ENCODE data around the gene SOHLH2.

The SOHLH2 gene, protein sequence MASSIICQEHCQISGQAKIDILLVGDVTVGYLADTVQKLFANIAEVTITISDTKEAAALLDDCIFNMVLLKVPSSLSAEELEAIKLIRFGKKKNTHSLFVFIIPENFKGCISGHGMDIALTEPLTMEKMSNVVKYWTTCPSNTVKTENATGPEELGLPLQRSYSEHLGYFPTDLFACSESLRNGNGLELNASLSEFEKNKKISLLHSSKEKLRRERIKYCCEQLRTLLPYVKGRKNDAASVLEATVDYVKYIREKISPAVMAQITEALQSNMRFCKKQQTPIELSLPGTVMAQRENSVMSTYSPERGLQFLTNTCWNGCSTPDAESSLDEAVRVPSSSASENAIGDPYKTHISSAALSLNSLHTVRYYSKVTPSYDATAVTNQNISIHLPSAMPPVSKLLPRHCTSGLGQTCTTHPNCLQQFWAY
- 0 to 0.08 (median 0.02) reads per million in 18 experiments for total RNA-seq

DNA sequence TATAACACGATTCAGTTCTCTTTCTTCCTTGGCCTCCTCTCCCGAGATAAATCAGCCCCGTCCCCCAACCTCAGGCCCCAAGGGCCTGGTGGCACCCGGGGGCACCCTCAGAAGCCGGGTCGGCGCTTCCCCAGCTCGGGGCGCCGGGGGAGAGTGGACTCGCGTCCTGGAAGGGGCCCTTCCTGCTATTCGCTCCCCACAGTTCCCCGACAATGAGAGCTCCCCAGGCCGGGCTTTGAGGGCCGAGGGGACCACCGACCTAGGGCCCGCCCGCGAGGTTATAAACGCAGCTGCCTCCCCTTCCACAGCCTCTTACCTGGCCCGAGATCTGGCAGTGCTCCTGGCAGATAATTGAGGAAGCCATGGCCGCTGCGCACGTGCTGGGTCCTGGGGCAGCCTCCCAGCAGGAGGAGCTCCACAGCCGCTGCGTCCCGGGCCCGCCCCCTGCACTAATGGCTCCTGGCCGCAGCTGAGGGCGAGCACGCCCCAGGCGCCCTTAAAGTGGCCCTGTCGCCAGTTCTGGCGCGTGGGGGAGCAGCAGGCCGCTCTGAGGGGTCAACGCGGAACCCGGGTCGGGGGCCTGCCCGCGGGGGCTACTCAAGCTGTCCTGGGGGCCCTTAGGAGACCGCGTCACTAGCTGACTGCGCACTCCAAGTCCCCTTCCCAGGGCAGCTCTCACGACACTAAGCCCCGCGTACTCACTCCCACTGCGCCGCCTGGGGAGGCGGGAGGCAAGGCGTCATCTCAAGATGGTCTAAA is at the start of gene SOHLH2:
SOHLH2 (minus strand) TSS at position 394 of the 759 bp plus-strand sequence; CDS start at position 364, 30 bp downstream.
- no peak for DNase-seq

DNA sequence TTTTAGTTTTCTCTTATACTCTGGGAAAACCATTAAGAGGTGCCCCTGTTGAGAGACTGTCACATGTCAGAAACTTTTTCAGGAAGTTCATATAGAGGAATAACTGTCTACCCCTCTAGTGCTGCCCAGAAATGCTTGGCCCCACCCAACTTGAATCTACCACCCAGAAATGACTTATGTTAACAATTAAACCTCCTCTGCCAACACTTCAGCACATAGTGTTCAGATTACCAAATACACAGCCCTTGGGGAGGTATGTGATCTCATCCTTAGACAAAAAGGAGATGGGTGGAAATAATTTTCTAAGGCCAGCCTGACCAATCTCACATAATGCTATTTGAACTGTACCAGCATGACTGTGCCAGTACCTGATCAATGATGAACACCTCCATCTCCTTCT is 47.6 kb upstream of the SOHLH2 start:
- no peak for DNase-seq

DNA sequence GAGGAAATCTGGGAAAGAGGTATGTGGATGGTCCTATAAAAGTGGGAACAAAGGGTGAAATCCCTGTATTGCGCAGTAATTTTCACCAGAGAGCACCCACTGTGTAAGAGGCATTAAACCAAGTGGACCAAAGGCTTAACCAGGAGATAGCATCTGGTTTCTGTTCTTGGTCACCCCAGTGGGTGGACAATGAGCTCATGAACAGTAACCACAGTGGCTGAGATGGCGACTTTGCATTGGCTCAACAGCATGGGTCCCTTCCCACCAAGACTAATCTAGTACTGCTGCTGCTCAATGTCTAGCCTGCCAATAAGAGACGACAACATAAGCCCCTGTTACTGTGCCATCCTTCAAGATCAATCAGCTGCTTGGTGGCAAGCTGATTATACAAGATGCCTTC is 46.7 kb upstream of the SOHLH2 start:
- no peak for DNase-seq

DNA sequence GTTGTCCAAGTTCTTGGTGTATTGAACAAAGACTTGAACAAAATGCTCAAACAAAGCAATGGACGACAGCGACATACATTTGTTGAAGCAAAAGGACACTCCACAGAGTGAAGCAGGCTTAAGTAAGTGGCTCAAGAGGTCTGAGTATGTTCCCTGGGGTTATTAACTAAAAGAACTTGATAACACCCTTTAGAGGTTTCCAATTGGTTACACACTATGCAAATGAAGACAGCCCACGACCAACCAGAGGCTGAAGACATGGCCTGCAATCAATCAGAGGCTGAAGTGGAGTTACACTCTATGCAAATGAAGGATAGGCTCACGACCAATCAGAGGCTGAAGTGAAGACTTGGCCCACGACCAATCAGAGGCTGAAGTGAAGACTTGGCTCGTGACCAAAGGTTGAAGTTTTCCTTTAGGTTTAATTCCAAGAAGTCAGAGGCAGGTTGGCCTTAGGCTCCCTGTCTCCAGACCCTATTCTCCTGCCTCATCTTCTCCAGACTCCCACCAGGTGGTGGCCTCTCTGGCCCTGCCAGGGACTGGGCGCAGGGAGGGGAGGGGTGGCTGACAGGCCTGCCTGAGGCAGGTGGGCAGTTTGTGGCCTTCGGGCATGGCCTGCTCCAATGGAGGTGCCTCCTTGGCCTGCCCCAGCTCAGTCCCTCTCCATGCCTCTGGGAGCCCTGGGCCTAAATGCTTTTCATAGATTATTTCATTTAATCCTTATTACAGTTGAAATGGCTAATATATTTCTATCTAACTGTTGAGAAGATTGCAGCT is 45.2 kb upstream of the SOHLH2 start:
- DNase-seq = no peak

DNA sequence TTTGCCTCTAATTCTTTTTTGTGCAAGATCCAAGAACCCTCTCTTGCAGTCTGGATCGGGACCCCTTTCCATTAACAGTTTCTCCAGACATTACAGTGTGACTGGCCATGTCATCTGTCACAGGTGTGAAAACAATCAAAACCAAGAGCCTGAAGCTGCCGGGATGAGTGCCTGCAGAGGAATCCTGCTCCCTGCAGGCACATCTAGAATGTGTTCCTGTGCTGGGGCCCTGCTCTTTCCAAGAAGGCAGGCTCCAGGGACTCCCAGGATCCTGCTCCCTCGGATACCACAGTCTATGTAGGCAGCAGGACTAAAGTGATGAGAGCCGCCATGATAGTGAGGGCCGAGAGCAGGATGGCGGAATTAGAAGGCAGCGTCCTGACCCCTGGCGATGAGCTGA is 44.5 kb upstream of the SOHLH2 start:
- no peak for DNase-seq

DNA sequence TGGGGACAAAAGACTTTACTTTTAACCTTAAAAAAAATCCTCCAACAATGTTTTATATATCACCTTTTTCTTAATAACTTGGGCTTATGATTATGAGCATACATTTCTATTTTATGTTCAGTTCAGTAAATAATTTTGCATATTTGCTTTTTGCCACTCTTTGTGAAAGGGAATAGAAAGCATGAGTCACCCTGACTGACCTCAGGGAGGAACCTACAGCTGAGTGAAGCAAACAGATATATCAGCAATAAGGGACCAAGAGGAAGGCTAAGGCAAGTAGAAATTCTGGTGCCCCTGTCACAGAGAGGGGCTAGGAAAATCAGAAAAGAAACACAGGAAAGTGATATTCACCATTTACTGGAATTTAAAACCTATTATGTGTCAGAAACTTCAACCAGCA is 37.2 kb upstream of the SOHLH2 start:
- peak; percentile 47 to 61 for DNase-seq

DNA sequence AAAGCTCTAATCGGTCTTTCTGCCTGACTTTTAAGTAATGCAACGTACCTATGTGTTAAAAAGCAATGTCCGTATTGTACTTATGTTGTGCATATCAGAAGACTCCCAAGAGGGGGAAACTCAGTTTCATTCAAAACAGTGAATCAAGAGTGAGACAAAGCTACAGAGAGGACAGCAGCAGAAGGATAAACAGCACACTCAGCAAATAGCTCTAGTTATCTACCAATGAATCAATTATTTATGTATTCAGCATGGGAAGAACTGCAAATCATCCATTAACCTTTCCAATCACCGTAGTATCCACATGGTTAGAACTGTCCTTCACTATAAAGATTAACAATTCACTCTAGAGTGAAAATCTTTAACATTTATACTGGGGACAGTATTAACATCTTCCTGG is 36.7 kb upstream of the SOHLH2 start:
- DNase-seq = no peak

DNA sequence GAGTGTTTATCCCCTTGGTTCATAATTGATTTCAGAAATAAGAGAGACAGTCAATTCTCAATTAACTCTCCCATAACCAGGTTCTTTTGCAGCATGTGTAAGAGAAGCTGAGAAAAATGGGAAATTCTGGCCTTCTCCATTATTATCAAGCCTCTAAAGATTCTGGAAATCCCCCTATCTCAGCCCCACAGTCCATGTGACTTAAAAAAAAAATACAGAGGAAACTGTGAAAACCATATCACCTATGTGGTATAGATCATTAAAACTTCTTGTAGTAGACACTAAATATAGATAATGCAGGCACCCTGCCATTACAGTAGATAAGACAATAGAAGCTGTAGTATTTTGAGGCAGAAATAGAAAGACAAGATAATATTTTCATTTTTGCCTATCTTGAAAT is 34.3 kb upstream of the SOHLH2 start:
- no peak for DNase-seq

DNA sequence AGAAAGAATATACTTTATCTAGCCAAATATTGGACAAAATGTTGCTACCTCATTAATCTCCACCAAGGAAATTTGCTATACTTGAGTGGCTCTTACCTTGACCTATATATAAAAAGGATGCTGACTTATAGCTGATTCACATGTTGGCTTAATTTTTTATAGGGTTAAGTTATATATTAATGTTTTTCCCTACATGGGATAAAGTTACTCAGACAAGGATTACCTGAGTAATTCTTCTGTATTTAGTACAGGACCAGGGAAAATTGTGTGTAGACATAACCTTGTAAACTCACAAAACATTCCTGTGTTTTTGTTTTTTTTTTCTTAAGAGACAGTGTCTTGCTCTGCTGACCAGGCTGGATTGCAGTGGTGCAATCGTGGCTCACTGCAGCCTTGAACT is 30.6 kb upstream of the SOHLH2 start:
- DNase-seq = no peak

DNA sequence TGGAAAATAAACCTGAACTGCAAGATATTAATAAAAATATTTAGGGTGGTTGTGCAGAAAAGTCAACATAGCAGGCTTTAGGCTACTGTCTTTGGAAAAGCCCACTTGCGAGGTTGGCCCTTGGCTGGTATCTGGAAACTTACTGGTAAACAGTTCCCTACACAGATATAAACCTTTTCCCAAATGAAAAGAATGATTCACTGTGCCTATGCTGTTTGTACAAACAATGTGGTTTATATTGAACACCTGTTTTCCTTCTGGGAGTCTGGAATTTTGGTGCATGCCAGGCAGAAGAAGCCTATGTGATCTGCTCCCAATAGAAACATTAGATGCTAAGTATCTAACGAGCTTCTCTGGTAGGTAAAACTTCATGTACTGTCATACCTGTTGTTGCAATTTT is 29.7 kb upstream of the SOHLH2 start:
- no peak for DNase-seq

DNA sequence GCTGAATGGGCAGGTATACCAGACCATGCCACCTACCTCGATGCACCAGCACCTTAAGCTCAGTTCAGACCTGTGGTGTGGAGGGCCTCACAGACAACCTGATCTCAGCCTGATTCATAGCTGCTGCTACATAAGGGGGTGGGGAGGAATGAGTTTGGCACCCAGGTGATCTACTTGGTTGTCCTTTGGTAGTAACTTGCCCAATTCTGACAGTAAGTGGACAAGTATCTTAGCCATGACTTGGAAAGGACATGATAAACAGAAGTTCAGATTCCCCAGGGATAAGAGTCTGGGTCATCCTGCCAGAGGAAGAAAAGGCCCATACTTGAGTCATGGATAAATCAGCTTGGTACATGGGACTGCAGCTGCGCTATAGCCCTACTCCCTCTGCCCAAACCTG is 28.4 kb upstream of the SOHLH2 start:
- DNase-seq = no peak

DNA sequence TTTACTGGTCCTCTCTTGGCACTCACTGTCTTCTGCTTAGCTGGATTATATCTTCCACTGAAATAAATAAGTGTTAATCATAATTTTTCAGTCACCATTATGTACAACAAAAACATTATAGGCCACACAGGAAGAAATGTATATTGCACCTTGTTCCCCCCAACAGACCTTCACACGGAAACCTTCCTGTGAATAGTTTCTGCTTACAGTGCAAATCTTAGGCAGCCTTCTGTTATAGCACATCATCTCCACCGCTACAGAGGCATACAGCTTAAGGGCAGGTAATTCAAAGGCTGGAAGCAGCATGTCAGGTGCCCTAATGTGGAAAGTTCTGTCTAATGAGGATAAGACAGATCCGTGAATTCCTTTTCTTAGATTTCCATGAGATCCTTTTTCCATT is 16.9 kb upstream of the SOHLH2 start:
- no peak for DNase-seq

DNA sequence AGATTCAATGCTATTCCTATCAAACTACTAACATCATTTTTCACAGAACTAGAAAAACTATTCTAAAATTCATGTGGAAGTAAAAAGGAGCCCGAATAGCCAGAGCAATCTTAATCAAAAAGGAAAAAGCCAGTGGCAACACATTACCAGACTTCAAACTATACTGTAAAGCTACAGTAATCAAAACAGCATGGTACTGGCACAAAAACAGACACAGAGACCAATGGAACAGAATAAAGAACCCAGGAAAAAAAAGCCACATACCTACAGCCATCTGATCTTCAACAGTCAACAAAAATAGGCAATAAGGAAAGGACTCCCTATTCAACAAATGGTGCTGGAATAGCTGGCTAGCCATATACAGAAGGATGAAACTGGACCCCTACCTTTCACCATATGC is 10.4 kb upstream of the SOHLH2 start:
- DNase-seq = no peak

DNA sequence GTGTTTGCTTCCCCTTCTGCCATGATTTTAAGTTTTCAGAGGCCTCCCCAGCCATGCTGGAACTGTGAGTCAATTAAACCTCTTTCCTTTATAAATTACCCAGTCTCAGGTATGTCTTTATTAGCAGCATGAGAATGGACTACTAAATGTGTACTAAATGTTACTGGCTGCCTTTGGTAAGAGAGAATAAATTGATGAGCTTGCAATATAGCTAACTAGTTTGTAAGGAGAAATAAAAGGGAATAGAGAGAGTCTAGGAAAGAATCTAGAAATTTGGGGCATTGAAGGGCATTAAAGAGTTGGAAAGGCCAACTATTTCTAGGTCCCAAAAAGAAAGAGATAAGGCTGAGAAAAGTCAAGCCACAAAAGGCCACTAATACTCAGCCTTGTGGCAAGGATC is 5.5 kb upstream of the SOHLH2 start:
- no peak for DNase-seq

DNA sequence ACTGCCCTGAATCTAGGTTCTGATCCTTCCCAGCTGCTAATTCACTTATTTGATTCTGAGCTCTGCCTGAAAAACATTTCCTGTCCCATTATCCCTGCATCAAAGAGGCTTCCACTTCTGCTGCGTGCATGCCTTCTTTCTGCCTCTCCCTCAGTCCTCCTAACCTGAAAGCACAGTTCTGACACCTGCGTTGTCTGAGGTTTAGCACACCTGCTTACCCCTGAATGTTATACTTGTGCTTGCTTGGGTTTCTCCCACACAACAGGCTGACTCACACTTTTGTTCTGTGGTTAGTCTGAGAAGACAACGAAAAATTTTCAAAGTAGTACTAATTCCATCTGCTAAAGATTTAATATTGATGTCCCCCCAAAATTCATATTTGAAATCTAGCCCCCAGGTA is 3.1 kb upstream of the SOHLH2 start:
- no peak for DNase-seq

DNA sequence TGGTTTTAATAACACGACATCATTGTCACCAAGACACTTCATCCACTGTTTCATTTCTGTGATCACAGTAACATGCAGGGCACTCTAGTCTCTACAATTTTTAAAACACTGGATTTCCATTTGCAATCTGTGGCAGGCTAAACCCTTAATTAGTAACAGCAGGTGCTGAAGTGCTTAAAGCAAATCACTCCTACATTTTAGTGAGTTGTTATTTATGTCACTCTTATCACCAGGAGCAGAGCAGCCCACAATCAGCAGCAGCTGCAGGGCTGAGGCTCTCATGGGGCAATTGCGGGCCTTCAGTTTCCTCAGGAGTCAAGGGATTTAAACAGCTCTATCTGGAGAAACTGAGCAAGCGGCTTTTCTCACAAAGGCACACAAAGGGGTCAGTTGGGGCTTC is 1.6 kb downstream of the SOHLH2 start:
- DNase-seq = no peak

DNA sequence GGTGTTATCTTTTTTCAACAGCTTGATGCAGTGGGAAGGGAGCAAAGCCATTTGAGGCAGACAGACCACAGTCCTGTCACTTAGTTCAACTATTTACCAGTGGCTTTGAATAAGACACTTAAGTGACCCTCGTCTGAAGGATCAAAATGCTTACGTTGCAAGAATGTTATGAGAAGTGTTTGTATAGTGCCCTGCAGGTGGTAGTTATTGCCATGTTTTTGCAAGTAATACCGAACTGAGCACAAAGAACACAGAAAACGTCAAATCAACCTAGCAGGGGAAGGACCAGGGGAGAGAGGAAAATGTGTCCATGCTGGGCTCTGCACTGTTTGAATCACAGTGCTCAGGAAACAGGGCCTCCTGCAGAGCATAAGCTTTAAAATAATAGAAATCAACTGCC is 2.8 kb downstream of the SOHLH2 start:
- DNase-seq = no peak

DNA sequence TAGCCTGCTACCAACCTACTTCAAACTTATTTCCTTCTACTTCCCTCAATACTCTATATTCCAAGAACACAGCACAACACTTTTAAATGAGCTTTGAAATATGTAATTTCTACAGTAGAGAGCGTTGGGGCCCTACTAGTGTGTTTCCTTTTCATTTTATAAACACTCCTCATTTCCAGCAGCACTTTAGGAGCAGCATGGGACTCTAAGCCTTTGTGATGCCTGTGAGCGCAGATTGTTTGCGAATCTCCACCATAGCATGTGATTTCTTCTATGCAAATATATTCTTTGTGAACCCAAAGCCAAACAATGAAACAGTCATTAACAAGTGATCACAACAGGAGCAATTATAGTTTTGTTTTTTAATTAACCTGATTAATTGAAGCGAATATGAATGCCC is 3.6 kb downstream of the SOHLH2 start:
- no peak for DNase-seq

DNA sequence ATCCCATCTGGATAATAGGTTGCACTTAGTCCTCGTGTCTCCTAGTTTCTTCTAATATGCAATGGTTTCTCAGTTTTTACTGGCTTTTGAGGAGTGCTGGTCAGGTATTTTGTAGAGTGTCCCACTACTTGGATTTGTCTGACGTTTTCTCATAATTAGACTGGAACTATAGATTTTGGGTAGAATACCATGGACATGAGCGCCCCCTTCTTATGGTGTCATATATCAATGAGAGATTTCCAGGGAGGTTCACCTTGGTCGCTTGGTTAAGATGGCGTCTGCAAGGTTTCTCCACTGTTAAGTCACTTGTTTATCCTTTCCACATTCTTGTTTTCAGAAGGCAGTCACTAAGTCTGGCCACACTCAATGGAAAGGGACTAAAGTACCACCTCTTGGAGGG is 6.7 kb downstream of the SOHLH2 start:
- no peak for DNase-seq

DNA sequence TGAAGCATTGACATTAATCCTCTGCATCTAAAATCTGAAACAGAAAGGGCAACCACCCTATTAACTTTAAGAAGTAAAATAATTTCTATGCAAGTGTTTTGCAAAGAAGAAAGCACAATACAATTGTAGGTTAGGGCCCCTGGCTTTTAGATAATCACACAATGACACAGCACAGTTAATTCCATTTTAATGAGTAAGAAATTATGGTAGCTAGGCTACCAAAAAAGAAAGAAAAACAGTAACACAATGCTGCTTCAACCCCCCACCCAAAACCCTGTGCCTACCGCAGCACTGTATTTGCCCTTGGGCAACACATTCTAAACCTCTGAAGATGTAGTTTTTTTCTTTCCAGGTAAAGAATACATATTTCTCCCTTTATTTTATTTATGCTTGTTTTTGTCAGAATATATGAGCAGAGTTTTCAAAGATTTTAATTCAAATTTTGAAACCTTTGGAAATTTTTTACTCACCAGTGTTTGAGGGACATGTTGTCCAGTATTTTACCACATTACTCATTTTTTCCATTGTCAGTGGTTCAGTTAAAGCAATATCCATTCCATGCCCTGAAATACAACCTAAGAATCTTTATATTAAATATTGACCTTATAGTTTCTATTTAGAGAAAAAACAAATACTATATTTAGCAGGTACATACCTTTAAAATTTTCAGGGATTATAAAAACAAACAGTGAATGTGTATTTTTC is 21.1 kb downstream of the SOHLH2 start:
- DNase-seq = no peak

DNA sequence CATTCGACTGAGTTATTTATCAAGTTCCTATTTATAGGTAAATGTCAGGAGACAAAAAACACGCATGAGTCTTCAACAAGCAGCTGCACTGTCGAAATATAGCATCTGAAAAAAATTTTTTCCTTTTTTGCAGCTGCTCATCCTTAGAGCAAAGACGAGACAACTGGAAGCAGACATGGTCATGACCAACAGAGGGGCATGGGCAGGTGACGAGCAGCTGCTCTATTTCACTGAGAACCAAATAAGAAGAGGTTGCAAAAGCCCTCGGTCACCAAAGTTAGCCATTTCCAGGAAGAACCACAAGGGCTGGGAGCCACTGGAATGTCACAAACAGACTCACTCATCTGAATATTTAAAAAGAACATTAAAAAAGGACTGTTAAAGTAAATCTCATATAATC is 22.2 kb downstream of the SOHLH2 start:
- DNase-seq = no peak

DNA sequence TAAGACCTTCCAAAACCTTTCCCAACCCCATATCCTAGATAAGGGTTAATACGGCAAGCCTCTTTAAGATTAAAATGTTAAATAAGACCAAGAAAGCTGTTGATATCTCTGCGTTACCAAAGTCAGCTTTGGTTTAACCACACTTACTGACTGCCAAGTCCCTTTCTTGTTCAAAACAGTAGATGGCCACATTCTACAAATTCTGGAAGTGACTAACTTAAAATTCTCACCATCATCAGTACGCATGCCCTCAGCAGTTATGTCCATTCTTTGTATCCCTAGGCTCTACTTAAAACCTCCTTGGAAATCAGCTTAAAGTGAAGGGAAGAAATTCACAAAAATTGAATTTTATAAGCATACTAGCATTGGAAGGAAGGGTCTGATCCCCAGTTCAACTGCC is 23.6 kb downstream of the SOHLH2 start:
- DNase-seq = no peak

DNA sequence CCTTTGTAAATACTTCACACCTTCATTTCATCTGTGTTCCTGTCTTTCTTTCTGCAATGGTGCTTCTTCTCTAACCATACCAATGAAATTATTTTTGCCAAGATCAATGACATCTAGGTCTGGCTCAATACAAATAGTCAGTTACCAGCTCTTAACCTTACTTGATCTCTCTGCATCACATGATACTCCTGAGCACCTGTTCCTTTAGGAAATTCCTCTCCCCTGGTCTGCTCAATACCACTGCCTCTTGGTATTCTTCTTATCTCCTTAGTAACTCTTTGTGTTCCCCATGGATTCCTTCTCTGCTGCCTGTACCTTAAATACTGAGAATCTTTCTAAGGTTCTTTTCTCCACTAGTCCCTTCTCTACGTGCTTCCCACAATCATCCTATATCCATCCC is 25.9 kb downstream of the SOHLH2 start:
- no peak for DNase-seq
